Measurements from ENCODE around the gene TTC22. TPM values are rescaled to one million over a fixed set of nuclear protein-coding genes. Genes with fewer than 3 reads are reported as not detected.

The TTC22 gene
- total RNA-seq, 1 experiment from 2014 or later = 1.8 TPM

DNA sequence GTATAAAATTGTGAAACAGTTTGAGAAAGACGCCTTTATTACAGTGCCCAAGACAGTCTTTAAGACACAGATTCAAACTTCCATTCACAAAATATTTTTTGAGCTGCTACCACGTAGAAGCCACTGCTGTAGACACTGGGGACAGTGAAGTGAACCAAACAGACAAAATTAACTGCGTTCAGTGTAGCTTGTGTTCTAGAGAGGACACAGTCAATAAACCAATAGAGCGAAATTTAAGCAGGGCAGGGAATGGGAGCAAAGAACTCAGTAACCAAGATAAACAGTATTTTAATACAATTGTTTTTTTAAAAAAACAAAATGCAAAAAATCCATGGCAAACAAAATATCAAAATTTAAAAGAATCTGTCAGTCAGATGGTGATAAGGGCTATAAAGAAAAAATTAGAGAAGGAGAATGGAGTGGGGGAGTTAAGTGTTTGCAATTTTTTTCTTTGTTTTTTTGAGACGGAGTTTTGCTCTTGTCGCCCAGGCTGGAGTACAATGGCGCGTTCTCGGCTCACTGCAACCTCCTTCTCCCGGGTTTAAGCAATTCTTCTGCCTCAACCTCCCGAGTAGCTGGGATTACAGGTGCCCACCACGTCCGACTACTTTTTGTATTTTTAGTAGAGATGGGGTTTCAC lies 36.1 kb downstream of the TTC22 start:
- H3K27me3 ChIP-seq (ENCODE audit: insufficient read depth, low read length) = no peaks in the 10 kb centered on the region
- POLR2A ChIA-PET = no interaction called here
- H3K27ac ChIP-seq (ENCODE audit: low read depth, low read length) = peak overlapping the region; percentile 33; the same call in 1 of the 2 replicates
- no peaks in the 10 kb centered on the region for H4K20me1 ChIP-seq (ENCODE audit: insufficient read depth)
- no peaks in the 10 kb centered on the region for H3K36me3 ChIP-seq (ENCODE audit: control insufficient read depth in 1 of 2, insufficient read depth in 2 of 2, low read length in 2 of 2)
- peak overlapping the region; percentile 39 to 97 for H3K4me3 ChIP-seq (replicated peaks in 1 of 2; ENCODE audit: low read depth in 1 of 2, low read length in 2 of 2)
- no peaks in the 10 kb centered on the region for H3K9me2 ChIP-seq (ENCODE audit: insufficient read depth)
- BruUV-seq (replicated peaks) = no TSS peak
- peak overlapping the region; percentile 94 for H3K4me2 ChIP-seq (ENCODE audit: low read length)
- no peak for DNase-seq (ENCODE audit: low read depth, low spot score)
- RAD21 ChIA-PET (ENCODE audit: low non-redundant PET in 1 of 2, low total read pairs in 2 of 2, uncharacterized antibody in 2 of 2, unreplicated experiment in 2 of 2) = no interaction called here
- H3K9ac ChIP-seq (ENCODE audit: low read length) = peak overlapping the region; percentile 57
- CTCF ChIA-PET = no interaction called here
- intact Hi-C loops (cut with micrococcal nuclease) = loop anchor here (2.0 to 5.0 kb wide), 2 partner anchors 42 to 50 kb away; partner anchors contain the start of gene TTC4
- H2AFZ ChIP-seq (ENCODE audit: low read depth, low read length, poor library complexity, severe bottlenecking) = peak overlapping the region; percentile 94
- H3K4me1 ChIP-seq (ENCODE audit: control insufficient read depth in 1 of 2, insufficient read depth in 2 of 2, low read length in 2 of 2) = peaks cover 5 to 18% of the 10 kb centered on the region in 2 experiments; a peak in 3 of 4 replicates
- no peak for TF ChIP-seq SIN3A (IDR thresholded peaks at IDR 0.05; ENCODE audit: low read depth)
- no peak for TF ChIP-seq POLR2A (IDR thresholded peaks at IDR 0.05; ENCODE audit: borderline replicate concordance, extremely low read depth, insufficient read depth, insufficient read length)
- TF ChIP-seq, protein P1, sequence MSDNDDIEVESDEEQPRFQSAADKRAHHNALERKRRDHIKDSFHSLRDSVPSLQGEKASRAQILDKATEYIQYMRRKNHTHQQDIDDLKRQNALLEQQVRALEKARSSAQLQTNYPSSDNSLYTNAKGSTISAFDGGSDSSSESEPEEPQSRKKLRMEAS (IDR thresholded peaks at IDR 0.05) = no peak
- TF ChIP-seq TCF7L2 (IDR thresholded peaks at IDR 0.05; ENCODE audit: borderline replicate concordance, extremely low read depth, insufficient read depth, insufficient read length) = no peak
- no peak for TF ChIP-seq RAD21 (IDR thresholded peaks at IDR 0.05; ENCODE audit: low read depth)
- H3K79me2 ChIP-seq (ENCODE audit: insufficient read depth, low read length) = peaks cover 20% of the 10 kb centered on the region
- ATAC-seq = peak; percentile 31
- no peaks in the 10 kb centered on the region for H3K9me3 ChIP-seq (ENCODE audit: control insufficient read depth in 1 of 2, insufficient read depth in 1 of 2, low read depth in 1 of 2, low read length in 2 of 2)

DNA sequence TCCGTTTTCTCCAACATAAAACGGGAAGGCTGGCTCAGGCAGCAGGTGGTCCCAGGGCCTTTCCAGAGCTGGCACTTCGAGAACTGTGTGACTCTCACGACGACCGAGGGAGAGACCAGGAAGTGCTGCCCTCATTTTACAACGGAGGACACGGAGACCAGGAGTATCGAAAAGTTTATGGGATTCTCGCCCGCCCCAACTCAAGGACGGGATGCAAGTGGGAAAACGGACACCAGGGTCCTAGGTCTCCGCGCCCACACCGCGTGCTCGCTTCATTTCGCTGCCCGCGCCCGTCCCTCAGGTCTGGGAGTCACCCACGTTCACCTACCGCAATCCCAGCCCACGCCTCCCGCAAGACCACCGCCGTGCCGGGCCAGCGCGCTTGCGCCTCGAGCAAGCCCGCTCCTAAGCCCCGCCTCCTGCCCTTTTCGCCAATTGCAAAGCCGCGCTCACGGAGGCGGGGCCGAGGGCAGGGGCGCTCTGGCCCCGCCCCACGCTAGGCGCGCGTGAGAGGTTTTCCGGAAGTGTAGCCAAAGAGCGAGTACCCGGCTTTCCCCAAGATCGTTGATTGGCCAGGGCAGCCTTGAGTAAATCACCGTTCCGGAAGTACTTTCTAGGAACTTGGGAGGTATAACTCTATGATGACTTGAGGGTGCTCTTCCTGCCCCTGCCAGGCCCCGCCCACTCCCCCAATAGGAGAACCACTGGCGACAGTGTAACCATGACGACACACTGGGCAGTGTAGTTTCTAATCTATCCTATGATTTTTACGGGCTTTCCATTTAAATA lies 36.8 kb downstream of the TTC22 start, which contains the start of gene PARS2:
PARS2 (minus strand) TSS at position 391 of the 789 bp plus-strand sequence. CDS start 5,362 bp downstream, outside the sequence.
- intact Hi-C loops (cut with micrococcal nuclease) = loop anchor here (2.0 kb wide), 1 partner anchor 50 kb away; the partner anchor contains the start of gene TTC4
- POLR2A ChIA-PET = no interaction called here
- peak; percentile 99 for DNase-seq (ENCODE audit: low read depth, low spot score)
- no TSS peak for BruUV-seq (replicated peaks)
- peak within 1 kb of the TSS; percentile 52 for H3K27ac ChIP-seq (ENCODE audit: low read depth, low read length)
- H3K36me3 ChIP-seq (ENCODE audit: control insufficient read depth in 1 of 2, insufficient read depth in 2 of 2, low read length in 2 of 2) = no peaks in the 10 kb centered on the region
- peak within 1 kb of the TSS; percentile 94 for H2AFZ ChIP-seq (ENCODE audit: low read depth, low read length, poor library complexity, severe bottlenecking)
- peak within 1 kb of the TSS; percentile 94 for H3K4me2 ChIP-seq (ENCODE audit: low read length)
- RAD21 ChIA-PET (ENCODE audit: low non-redundant PET in 1 of 2, low total read pairs in 2 of 2, uncharacterized antibody in 2 of 2, unreplicated experiment in 2 of 2) = no interaction called here
- no peaks in the 10 kb centered on the region for H4K20me1 ChIP-seq (ENCODE audit: insufficient read depth)
- no peaks in the 10 kb centered on the region for H3K27me3 ChIP-seq (ENCODE audit: insufficient read depth, low read length)
- H3K9me3 ChIP-seq (ENCODE audit: control insufficient read depth in 1 of 2, insufficient read depth in 1 of 2, low read depth in 1 of 2, low read length in 2 of 2) = no peaks in the 10 kb centered on the region
- H3K79me2 ChIP-seq (ENCODE audit: insufficient read depth, low read length) = peaks cover 20% of the 10 kb centered on the region
- CTCF ChIA-PET = no interaction called here
- H3K4me1 ChIP-seq (ENCODE audit: control insufficient read depth in 1 of 2, insufficient read depth in 2 of 2, low read length in 2 of 2) = peaks cover 5 to 18% of the 10 kb centered on the region in 2 experiments; a peak in 3 of 4 replicates
- H3K9ac ChIP-seq (ENCODE audit: low read length) = peak within 1 kb of the TSS; percentile 93
- H3K9me2 ChIP-seq (ENCODE audit: insufficient read depth) = no peaks in the 10 kb centered on the region
- peak; percentile 93 for ATAC-seq
- peak within 1 kb of the TSS; percentile 97 to 98 for H3K4me3 ChIP-seq (replicated peaks in 1 of 2; ENCODE audit: low read depth in 1 of 2, low read length in 2 of 2)
- TF ChIP-seq SIN3A (IDR thresholded peaks at IDR 0.05; ENCODE audit: low read depth) = peak; percentile 77
- TF ChIP-seq POLR2A (IDR thresholded peaks at IDR 0.05; ENCODE audit: borderline replicate concordance, extremely low read depth, insufficient read depth, insufficient read length) = peak; percentile 47
- TF ChIP-seq YY1 (IDR thresholded peaks at IDR 0.05; ENCODE audit: extremely low read depth, insufficient replicate concordance, low read depth, low read length) = peak; percentile 6
- no peak for TF ChIP-seq JUND (IDR thresholded peaks at IDR 0.05)
- TF ChIP-seq, protein P2, sequence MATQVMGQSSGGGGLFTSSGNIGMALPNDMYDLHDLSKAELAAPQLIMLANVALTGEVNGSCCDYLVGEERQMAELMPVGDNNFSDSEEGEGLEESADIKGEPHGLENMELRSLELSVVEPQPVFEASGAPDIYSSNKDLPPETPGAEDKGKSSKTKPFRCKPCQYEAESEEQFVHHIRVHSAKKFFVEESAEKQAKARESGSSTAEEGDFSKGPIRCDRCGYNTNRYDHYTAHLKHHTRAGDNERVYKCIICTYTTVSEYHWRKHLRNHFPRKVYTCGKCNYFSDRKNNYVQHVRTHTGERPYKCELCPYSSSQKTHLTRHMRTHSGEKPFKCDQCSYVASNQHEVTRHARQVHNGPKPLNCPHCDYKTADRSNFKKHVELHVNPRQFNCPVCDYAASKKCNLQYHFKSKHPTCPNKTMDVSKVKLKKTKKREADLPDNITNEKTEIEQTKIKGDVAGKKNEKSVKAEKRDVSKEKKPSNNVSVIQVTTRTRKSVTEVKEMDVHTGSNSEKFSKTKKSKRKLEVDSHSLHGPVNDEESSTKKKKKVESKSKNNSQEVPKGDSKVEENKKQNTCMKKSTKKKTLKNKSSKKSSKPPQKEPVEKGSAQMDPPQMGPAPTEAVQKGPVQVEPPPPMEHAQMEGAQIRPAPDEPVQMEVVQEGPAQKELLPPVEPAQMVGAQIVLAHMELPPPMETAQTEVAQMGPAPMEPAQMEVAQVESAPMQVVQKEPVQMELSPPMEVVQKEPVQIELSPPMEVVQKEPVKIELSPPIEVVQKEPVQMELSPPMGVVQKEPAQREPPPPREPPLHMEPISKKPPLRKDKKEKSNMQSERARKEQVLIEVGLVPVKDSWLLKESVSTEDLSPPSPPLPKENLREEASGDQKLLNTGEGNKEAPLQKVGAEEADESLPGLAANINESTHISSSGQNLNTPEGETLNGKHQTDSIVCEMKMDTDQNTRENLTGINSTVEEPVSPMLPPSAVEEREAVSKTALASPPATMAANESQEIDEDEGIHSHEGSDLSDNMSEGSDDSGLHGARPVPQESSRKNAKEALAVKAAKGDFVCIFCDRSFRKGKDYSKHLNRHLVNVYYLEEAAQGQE (IDR thresholded peaks at IDR 0.05; ENCODE audit: low read depth) = no peak
- TF ChIP-seq, protein P3, sequence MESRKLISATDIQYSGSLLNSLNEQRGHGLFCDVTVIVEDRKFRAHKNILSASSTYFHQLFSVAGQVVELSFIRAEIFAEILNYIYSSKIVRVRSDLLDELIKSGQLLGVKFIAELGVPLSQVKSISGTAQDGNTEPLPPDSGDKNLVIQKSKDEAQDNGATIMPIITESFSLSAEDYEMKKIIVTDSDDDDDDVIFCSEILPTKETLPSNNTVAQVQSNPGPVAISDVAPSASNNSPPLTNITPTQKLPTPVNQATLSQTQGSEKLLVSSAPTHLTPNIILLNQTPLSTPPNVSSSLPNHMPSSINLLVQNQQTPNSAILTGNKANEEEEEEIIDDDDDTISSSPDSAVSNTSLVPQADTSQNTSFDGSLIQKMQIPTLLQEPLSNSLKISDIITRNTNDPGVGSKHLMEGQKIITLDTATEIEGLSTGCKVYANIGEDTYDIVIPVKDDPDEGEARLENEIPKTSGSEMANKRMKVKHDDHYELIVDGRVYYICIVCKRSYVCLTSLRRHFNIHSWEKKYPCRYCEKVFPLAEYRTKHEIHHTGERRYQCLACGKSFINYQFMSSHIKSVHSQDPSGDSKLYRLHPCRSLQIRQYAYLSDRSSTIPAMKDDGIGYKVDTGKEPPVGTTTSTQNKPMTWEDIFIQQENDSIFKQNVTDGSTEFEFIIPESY (IDR thresholded peaks at IDR 0.05; ENCODE audit: extremely low read depth, insufficient replicate concordance, low read length) = no peak
- peak; percentile 87 for TF ChIP-seq POLR2AphosphoS5 (IDR thresholded peaks at IDR 0.05; ENCODE audit: low read depth, low read length)
